Measurements from ENCODE around the gene HHAT. TPM values are rescaled to one million over a fixed set of nuclear protein-coding genes. Genes with fewer than 3 reads are reported as not detected.

HHAT gene
- total and polyA plus RNA-seq, 2 donors (not counting 3 experiments of a cell fraction or from before 2014, with no cell fraction given) = 2.4 to 4.3 TPM

DNA sequence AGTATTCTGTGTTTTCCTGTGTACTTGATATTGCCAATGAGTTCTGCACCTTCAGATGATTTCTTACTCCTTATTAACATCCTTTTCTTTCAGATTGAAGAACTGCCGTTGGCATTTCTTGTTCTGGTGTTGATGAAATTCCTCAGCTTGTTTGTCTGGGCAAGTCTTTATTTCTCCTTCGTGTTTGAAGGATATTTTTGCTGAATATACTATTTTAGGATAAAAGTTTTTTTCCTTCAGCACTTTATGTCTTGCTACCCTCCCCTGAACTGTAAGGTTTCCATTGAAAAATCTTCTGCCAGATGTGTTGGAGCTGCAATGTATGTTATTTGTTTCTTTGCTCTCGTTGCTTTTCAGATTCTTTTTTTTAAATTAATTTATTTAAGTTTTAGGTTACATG lies 265.9 kb downstream of the HHAT start:
- H3K9me1 ChIP-seq (replicated peaks; ENCODE audit: control insufficient read depth, extremely low read depth, insufficient read depth, low read length) = no peaks in the 10 kb centered on the region
- H2AFZ ChIP-seq (ENCODE audit: low read depth, low read length) = no peak overlapping the region
- H3K36me3 ChIP-seq (ENCODE audit: control insufficient read depth in 2 of 2, extremely low read depth in 1 of 2, insufficient read depth in 2 of 2, low read length in 2 of 2) = no peaks in the 10 kb centered on the region
- no peaks in the 10 kb centered on the region for H4K20me1 ChIP-seq (replicated peaks; ENCODE audit: control insufficient read depth, extremely low read depth, insufficient read depth, low read length)
- no peak overlapping the region for H3K27ac ChIP-seq (ENCODE audit: insufficient read depth, low read depth, low read length)
- no TSS peak for BruUV-seq (replicated peaks)
- dilution Hi-C loops (cut with MboI; ENCODE audit: extremely low pct_ligation_motif_present, low sequenced_read_pairs) (no loop called here), intact Hi-C loops (cut with micrococcal nuclease) (no loop called here)
- H3K4me1 ChIP-seq (ENCODE audit: control insufficient read depth, extremely low read depth, insufficient read depth, low read length) = no peaks in the 10 kb centered on the region
- no peak for FAIRE-seq
- H3K4me2 ChIP-seq (ENCODE audit: insufficient read depth, low read length) = no peak overlapping the region
- no peak overlapping the region for H3K4me3 ChIP-seq (replicated peaks in 1 of 3; ENCODE audit: insufficient read depth in 1 of 3, low read depth in 1 of 3, low read length in 3 of 3)
- no peaks in the 10 kb centered on the region for H3K27me3 ChIP-seq (ENCODE audit: control insufficient read depth in 2 of 2, insufficient read depth in 2 of 2, low read length in 2 of 2)
- TF ChIP-seq GATA2 (IDR thresholded peaks at IDR 0.05; ENCODE audit: insufficient read depth, insufficient read length, low read depth, low read length) (no peak), JUN (IDR thresholded peaks at IDR 0.05; ENCODE audit: borderline replicate concordance, insufficient read depth, insufficient read length, low read depth) (no peak), MAX (IDR thresholded peaks at IDR 0.05; ENCODE audit: insufficient read depth, insufficient read length) (no peak), EZH2 (IDR thresholded peaks at IDR 0.05; ENCODE audit: borderline replicate concordance, low read depth, low read length, severe bottlenecking) (no peak), POLR2AphosphoS5 (IDR thresholded peaks at IDR 0.05; ENCODE audit: insufficient read depth, low read depth, low read length) (no peak), MYC (IDR thresholded peaks at IDR 0.05; ENCODE audit: low read depth, low read length) (no peak), POLR2A (IDR thresholded peaks at IDR 0.05; ENCODE audit: low read depth, low read length) (no peak), FOS (IDR thresholded peaks at IDR 0.05; ENCODE audit: borderline replicate concordance, insufficient read depth, low read length) (no peak)
- TF ChIP-seq, protein P1, sequence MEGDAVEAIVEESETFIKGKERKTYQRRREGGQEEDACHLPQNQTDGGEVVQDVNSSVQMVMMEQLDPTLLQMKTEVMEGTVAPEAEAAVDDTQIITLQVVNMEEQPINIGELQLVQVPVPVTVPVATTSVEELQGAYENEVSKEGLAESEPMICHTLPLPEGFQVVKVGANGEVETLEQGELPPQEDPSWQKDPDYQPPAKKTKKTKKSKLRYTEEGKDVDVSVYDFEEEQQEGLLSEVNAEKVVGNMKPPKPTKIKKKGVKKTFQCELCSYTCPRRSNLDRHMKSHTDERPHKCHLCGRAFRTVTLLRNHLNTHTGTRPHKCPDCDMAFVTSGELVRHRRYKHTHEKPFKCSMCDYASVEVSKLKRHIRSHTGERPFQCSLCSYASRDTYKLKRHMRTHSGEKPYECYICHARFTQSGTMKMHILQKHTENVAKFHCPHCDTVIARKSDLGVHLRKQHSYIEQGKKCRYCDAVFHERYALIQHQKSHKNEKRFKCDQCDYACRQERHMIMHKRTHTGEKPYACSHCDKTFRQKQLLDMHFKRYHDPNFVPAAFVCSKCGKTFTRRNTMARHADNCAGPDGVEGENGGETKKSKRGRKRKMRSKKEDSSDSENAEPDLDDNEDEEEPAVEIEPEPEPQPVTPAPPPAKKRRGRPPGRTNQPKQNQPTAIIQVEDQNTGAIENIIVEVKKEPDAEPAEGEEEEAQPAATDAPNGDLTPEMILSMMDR (IDR thresholded peaks at IDR 0.05; ENCODE audit: extremely low read depth in 1 of 2, insufficient read depth in 1 of 2, low read depth in 1 of 2, low read length in 2 of 2) = no peak
- POLR2A ChIA-PET = no interaction called here
- no peak overlapping the region for H3K9ac ChIP-seq (replicated peaks; ENCODE audit: extremely low read depth, insufficient read depth, low read length)
- CTCF ChIA-PET = no interaction called here
- H3K9me3 ChIP-seq (replicated peaks; ENCODE audit: control insufficient read depth, insufficient read depth, low read length) = no peaks in the 10 kb centered on the region
- no peaks in the 10 kb centered on the region for H3K79me2 ChIP-seq (ENCODE audit: control insufficient read depth, insufficient read depth, low read length)
- DNase-seq (ENCODE audit: low read depth, low spot score) = no peak
